Brain microvascular endothelial cell (primary cell): Measurements from ENCODE around the gene SIGLEC12.

Source experiments
- DNase-seq: peaks from one replicate; pipeline ENCODE4 v3.0.0-alpha.2; 2020
- H3K27ac ChIP-seq: fragments of 250-450 bp; sonication (Bioruptor Pico); 2 replicates; pipeline ENCODE4 v1.5.1; 2020; ENCODE audit warnings: mild to moderate bottlenecking, moderate library complexity
- H3K27me3 ChIP-seq: fragments of 250-450 bp; sonication (Bioruptor Pico); replicated peaks from 2 replicates; pipeline ENCODE4 v1.5.1; 2020; ENCODE audit warnings: mild to moderate bottlenecking
- H3K36me3 ChIP-seq: fragments of 250-450 bp; sonication (Bioruptor Pico); replicated peaks from 2 replicates; pipeline ENCODE4 v1.5.1; 2020; ENCODE audit warnings: mild to moderate bottlenecking
- H3K4me3 ChIP-seq: 2 replicates; pipeline ENCODE4 v1.5.1; 2011; ENCODE audit warnings: low read depth, mild to moderate bottlenecking, control low read depth, low read length, moderate library complexity
- in situ Hi-C: cut with HindIII; loops from 2 replicates; pipeline ENCODE4 v1.10.0; 2017; ENCODE audit warnings: low sequenced_read_pairs, low pct_ligation_motif_present
- TF ChIP-seq, protein P1 (sequence below): IDR thresholded peaks from 2 replicates; pipeline ENCODE4 v1.5.1; 2011; ENCODE audit warnings: low read depth, mild to moderate bottlenecking, moderate library complexity, low read length, control low read depth, inconsistent platforms; ENCODE audit errors: missing control alignments

SIGLEC12 gene

GRCh38 chr19:51529301-51529700 lies 27.7 kb upstream of the SIGLEC12 start:
- Histone ChIP-seq H3K4me3 (no peak overlapping the region), H3K36me3 (no peaks in the 10 kb centered on the region), H3K27ac (no peak overlapping the region), H3K27me3 (no peaks in the 10 kb centered on the region)
- no peak for DNase-seq
- TF ChIP-seq, protein P1, sequence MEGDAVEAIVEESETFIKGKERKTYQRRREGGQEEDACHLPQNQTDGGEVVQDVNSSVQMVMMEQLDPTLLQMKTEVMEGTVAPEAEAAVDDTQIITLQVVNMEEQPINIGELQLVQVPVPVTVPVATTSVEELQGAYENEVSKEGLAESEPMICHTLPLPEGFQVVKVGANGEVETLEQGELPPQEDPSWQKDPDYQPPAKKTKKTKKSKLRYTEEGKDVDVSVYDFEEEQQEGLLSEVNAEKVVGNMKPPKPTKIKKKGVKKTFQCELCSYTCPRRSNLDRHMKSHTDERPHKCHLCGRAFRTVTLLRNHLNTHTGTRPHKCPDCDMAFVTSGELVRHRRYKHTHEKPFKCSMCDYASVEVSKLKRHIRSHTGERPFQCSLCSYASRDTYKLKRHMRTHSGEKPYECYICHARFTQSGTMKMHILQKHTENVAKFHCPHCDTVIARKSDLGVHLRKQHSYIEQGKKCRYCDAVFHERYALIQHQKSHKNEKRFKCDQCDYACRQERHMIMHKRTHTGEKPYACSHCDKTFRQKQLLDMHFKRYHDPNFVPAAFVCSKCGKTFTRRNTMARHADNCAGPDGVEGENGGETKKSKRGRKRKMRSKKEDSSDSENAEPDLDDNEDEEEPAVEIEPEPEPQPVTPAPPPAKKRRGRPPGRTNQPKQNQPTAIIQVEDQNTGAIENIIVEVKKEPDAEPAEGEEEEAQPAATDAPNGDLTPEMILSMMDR, result no peak
- in situ Hi-C loops, result no loop called here

DNA sequence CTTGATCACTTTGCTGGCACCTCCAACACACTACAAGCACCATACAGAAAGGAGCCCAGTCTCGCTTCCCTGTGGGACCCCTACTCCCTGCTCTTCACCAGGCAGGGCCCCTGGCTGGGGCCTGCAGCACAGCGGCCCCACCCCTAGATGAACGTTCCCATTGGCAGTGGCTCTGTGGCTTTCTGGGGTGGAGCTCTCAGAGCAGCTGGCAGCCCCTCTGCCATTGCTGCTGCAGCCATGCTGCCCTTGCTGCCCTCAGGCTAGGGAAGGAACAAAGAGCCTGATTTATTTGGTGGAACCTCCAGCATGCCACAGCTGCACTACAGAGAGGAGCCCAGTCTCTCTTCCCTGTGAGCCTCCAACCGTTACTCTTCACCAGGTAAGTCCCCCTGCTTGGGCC lies 24.1 kb upstream of the SIGLEC12 start:
- H3K27me3 ChIP-seq, result no peaks in the 10 kb centered on the region
- in situ Hi-C loops, result no loop called here
- no peak overlapping the region for H3K4me3 ChIP-seq
- H3K27ac ChIP-seq, result no peak overlapping the region
- TF ChIP-seq, protein P1, result no peak
- DNase-seq, result no peak
- H3K36me3 ChIP-seq, result no peaks in the 10 kb centered on the region

GRCh38 chr19:51524666-51525264 lies 23.2 kb upstream of the SIGLEC12 start:
- in situ Hi-C loops, result no loop called here
- TF ChIP-seq, protein P1, result no peak
- H3K36me3 ChIP-seq, result no peaks in the 10 kb centered on the region
- H3K4me3 ChIP-seq, result no peak overlapping the region
- no peak for DNase-seq
- H3K27ac ChIP-seq, result no peak overlapping the region
- H3K27me3 ChIP-seq, result no peaks in the 10 kb centered on the region

DNA sequence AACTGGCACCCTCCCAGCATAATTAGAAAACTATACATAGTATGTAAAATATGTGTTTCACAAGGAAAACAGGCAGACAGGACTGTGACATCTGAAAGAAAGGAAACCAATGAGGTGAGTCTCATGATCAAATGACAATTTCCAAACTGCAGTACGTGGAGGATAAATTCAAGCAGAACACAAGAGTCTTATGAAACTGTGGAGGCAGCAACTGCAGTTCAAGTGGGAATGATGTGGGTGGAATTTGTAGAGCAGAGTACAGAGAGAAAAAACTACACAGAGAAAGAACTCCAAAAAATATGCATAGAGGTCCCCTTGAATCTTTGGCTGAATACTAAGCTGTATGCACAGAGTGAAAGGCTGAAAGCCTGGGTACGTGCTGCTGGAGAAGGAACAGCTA lies 20.2 kb upstream of the SIGLEC12 start:
- Histone ChIP-seq H3K36me3 (no peaks in the 10 kb centered on the region), H3K27ac (no peak overlapping the region), H3K4me3 (no peak overlapping the region), H3K27me3 (no peaks in the 10 kb centered on the region)
- TF ChIP-seq, protein P1, result no peak
- no peak for DNase-seq
- in situ Hi-C loops, result no loop called here

- no peaks in the 10 kb centered on the region for H3K27me3 ChIP-seq
- no peak for DNase-seq
- no peak overlapping the region for H3K4me3 ChIP-seq
- H3K27ac ChIP-seq, result no peak overlapping the region
- in situ Hi-C loops, result no loop called here
- no peaks in the 10 kb centered on the region for H3K36me3 ChIP-seq
- TF ChIP-seq, protein P1, result no peak
These were observed 19.8 kb upstream of the SIGLEC12 start for GRCh38 chr19:51521357-51521756.

GRCh38 chr19:51520728-51521127 lies 19.1 kb upstream of the SIGLEC12 start:
- Histone ChIP-seq H3K27me3 (no peaks in the 10 kb centered on the region), H3K36me3 (no peaks in the 10 kb centered on the region), H3K27ac (no peak overlapping the region), H3K4me3 (no peak overlapping the region)
- in situ Hi-C loops, result no loop called here
- TF ChIP-seq, protein P1, result no peak
- DNase-seq, result no peak
